Neural cell (in vitro differentiated cells): ENCODE results near the gene USP32. TPM values are rescaled to one million over a fixed set of nuclear protein-coding genes. Genes with fewer than 3 reads are reported as not detected.
A peak's percentile ranks its signal among the peaks of the same experiment; 100 is the strongest.

ENCODE experiments used
- H2AFZ ChIP-seq: fragments of 200-600, 300-800 bp; sonication (generic), shearing (Covaris generic); 2 replicates; pipeline ENCODE4 v1.6.0; 2014; ENCODE audit warnings: low read depth, mild to moderate bottlenecking, antibody characterized with exemption, low read length, moderate library complexity
- H3F3A ChIP-seq: fragments of 200-600 bp; shearing (Covaris generic); 2 replicates; pipeline ENCODE4 v1.6.1; 2016; ENCODE audit warnings: mild to moderate bottlenecking, moderate library complexity, mixed read lengths, antibody characterized with exemption, low read length; ENCODE audit not compliant: insufficient read depth, poor library complexity, severe bottlenecking
- H3K27ac ChIP-seq: fragments of 200-600, 300-800 bp; sonication (generic), shearing (Covaris generic); 2 replicates; pipeline ENCODE4 v1.5.1; 2014; ENCODE audit warnings: mild to moderate bottlenecking, low read length, moderate library complexity
- H3K27me3 ChIP-seq: fragments of 300-800, 200-600 bp; sonication (generic), shearing (Covaris generic); 2 replicates; pipeline ENCODE4 v1.6.0; 2014; ENCODE audit warnings: mild to moderate bottlenecking, low read depth, low read length, moderate library complexity; ENCODE audit not compliant: insufficient read depth
- H3K36me3 ChIP-seq: fragments of 300-800, 200-600 bp; sonication (generic), shearing (Covaris generic); 2 replicates; pipeline ENCODE4 v1.5.1; 2014; ENCODE audit warnings: mild to moderate bottlenecking, antibody characterized with exemption, low read length, moderate library complexity; ENCODE audit not compliant: insufficient read depth
- H3K4me2 ChIP-seq: fragments of 300-800, 200-600 bp; sonication (generic), shearing (Covaris generic); 2 replicates; pipeline ENCODE4 v1.6.0; 2014; ENCODE audit warnings: mild to moderate bottlenecking, low read length
- H3K4me3 ChIP-seq: fragments of 300-800, 200-600 bp; sonication (generic), shearing (Covaris generic); 2 replicates; pipeline ENCODE4 v1.5.1; 2014; ENCODE audit warnings: mild to moderate bottlenecking, low read length, moderate library complexity
- H3K79me2 ChIP-seq: fragments of 200-600 bp; shearing (Covaris generic); replicated peaks from 2 replicates; pipeline ENCODE4 v1.6.0; 2014; ENCODE audit warnings: mild to moderate bottlenecking, low read length, moderate library complexity; ENCODE audit not compliant: insufficient read depth
- H3K9ac ChIP-seq: fragments of 300-800, 200-600 bp; sonication (generic), shearing (Covaris generic); 2 replicates; pipeline ENCODE4 v1.6.1; 2016; ENCODE audit warnings: mild to moderate bottlenecking, low read length, mixed read lengths
- H3K9me2 ChIP-seq: fragments of 200-600 bp; shearing (Covaris generic); 2 replicates; pipeline ENCODE4 v1.6.1; 2016; ENCODE audit warnings: mild to moderate bottlenecking, low read length, mixed read lengths; ENCODE audit not compliant: insufficient read depth
- H3K9me3 ChIP-seq: fragments of 200-600, 300-800 bp; sonication (generic), shearing (Covaris generic); 2 replicates; pipeline ENCODE4 v1.6.1; 2016; ENCODE audit warnings: mild to moderate bottlenecking, mixed run types, low read length, moderate library complexity, mixed read lengths
- H4K20me1 ChIP-seq: fragments of 200-600 bp; shearing (Covaris generic); 2 replicates; pipeline ENCODE4 v1.6.1; 2016; ENCODE audit warnings: mild to moderate bottlenecking, mixed run types; ENCODE audit not compliant: insufficient read depth
- CTCF ChIP-seq: fragments of 450-650 bp; IDR thresholded peaks from 2 replicates; pipeline ENCODE4 v1.5.1; 2014; ENCODE audit warnings: antibody characterized with exemption, mild to moderate bottlenecking, moderate library complexity; ENCODE audit not compliant: poor library complexity, severe bottlenecking
- EP300 ChIP-seq: fragments of 450-650 bp; conservative IDR thresholded peaks from 2 replicates; pipeline ENCODE4 v1.6.1; 2014; ENCODE audit warnings: antibody characterized with exemption, mild to moderate bottlenecking, moderate library complexity; ENCODE audit not compliant: poor library complexity, severe bottlenecking
- EZH2 ChIP-seq: fragments of 200-600, 300-800 bp; shearing (Covaris generic), sonication (generic); IDR thresholded peaks from 2 replicates; pipeline ENCODE4 v1.6.1; 2014; ENCODE audit warnings: antibody characterized with exemption, low read length, borderline replicate concordance, mild to moderate bottlenecking; ENCODE audit not compliant: insufficient read depth, poor library complexity, severe bottlenecking
- MXI1 ChIP-seq: fragments of 450-650 bp; conservative IDR thresholded peaks from 2 replicates; pipeline ENCODE4 v1.6.1; 2014; ENCODE audit warnings: antibody characterized with exemption, mild to moderate bottlenecking; ENCODE audit not compliant: poor library complexity, severe bottlenecking
- POLR2AphosphoS5 ChIP-seq: IDR thresholded peaks from 2 replicates; pipeline ENCODE4 v1.6.1; 2012
- RAD21 ChIP-seq: fragments of 450-650 bp; conservative IDR thresholded peaks from 2 replicates; pipeline ENCODE4 v1.6.1; 2014; ENCODE audit warnings: antibody characterized with exemption, mild to moderate bottlenecking, moderate library complexity
- SMC3 ChIP-seq: fragments of 450-650 bp; conservative IDR thresholded peaks from 2 replicates; pipeline ENCODE4 v1.6.1; 2014; ENCODE audit warnings: antibody characterized with exemption, mild to moderate bottlenecking, moderate library complexity; ENCODE audit not compliant: poor library complexity
- TAF1 ChIP-seq: IDR thresholded peaks from 2 replicates; pipeline ENCODE4 v1.6.1; 2012; ENCODE audit warnings: low read depth
- polyA plus RNA-seq: library from polyadenylated mRNA; depleted of rRNA; stranded (reverse); fragments of >200 nt; gene quantifications from 2 replicates; pipeline ENCODE4 v1.2.3, GENCODE V29; 2014
- TF ChIP-seq, protein P1 (sequence below): IDR thresholded peaks from 2 replicates; pipeline ENCODE4 v1.6.1; 2012; ENCODE audit warnings: borderline replicate concordance

The USP32 gene
- polyA plus RNA-seq, 1 donor from 2014 or later: 25.7 TPM

- TF ChIP-seq MXI1 (no peak), EZH2 (no peak), CTCF (peak; percentile 72), POLR2AphosphoS5 (no peak), RAD21 (peak; percentile 68), SMC3 (peak; percentile 74), TAF1 (no peak), EP300 (no peak)
- TF ChIP-seq, protein P1, sequence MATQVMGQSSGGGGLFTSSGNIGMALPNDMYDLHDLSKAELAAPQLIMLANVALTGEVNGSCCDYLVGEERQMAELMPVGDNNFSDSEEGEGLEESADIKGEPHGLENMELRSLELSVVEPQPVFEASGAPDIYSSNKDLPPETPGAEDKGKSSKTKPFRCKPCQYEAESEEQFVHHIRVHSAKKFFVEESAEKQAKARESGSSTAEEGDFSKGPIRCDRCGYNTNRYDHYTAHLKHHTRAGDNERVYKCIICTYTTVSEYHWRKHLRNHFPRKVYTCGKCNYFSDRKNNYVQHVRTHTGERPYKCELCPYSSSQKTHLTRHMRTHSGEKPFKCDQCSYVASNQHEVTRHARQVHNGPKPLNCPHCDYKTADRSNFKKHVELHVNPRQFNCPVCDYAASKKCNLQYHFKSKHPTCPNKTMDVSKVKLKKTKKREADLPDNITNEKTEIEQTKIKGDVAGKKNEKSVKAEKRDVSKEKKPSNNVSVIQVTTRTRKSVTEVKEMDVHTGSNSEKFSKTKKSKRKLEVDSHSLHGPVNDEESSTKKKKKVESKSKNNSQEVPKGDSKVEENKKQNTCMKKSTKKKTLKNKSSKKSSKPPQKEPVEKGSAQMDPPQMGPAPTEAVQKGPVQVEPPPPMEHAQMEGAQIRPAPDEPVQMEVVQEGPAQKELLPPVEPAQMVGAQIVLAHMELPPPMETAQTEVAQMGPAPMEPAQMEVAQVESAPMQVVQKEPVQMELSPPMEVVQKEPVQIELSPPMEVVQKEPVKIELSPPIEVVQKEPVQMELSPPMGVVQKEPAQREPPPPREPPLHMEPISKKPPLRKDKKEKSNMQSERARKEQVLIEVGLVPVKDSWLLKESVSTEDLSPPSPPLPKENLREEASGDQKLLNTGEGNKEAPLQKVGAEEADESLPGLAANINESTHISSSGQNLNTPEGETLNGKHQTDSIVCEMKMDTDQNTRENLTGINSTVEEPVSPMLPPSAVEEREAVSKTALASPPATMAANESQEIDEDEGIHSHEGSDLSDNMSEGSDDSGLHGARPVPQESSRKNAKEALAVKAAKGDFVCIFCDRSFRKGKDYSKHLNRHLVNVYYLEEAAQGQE: no peak
- H3F3A ChIP-seq: no peaks in the 10 kb centered on the region
- no peaks in the 10 kb centered on the region for H3K36me3 ChIP-seq
- H3K4me3 ChIP-seq: no peak overlapping the region
- no peaks in the 10 kb centered on the region for H3K79me2 ChIP-seq
- no peaks in the 10 kb centered on the region for H4K20me1 ChIP-seq
- no peak overlapping the region for H3K9ac ChIP-seq
- H3K27ac ChIP-seq: no peak overlapping the region
- H3K9me2 ChIP-seq: no peaks in the 10 kb centered on the region
- no peaks in the 10 kb centered on the region for H3K9me3 ChIP-seq
- no peak overlapping the region for H3K4me2 ChIP-seq
- no peak overlapping the region for H2AFZ ChIP-seq
- H3K27me3 ChIP-seq: peaks cover 47% of the 10 kb centered on the region
Measured at GRCh38 chr17:60142872-60143499, 248.9 kb downstream of the USP32 start.

- no peaks in the 10 kb centered on the region for H3K79me2 ChIP-seq
- no peaks in the 10 kb centered on the region for H4K20me1 ChIP-seq
- peak overlapping the region; percentile 51 for H3K4me3 ChIP-seq
- no peak overlapping the region for H3K27ac ChIP-seq
- H3K9me2 ChIP-seq: no peaks in the 10 kb centered on the region
- H2AFZ ChIP-seq: no peak overlapping the region
- H3F3A ChIP-seq: no peaks in the 10 kb centered on the region
- no peak overlapping the region for H3K4me2 ChIP-seq
- no peak for TF ChIP-seq MXI1
- TF ChIP-seq EP300: no peak
- peak; percentile 18 for TF ChIP-seq POLR2AphosphoS5
- H3K36me3 ChIP-seq: no peaks in the 10 kb centered on the region
- no peak overlapping the region for H3K9ac ChIP-seq
- H3K27me3 ChIP-seq: peaks cover 57% of the 10 kb centered on the region
- no peaks in the 10 kb centered on the region for H3K9me3 ChIP-seq
Measured at GRCh38 chr17:60141111-60142018, 250.6 kb downstream of the USP32 start.
